Heart right ventricle (tissue), 16 donors: Measurements from ENCODE around the gene RMDN3. TPM values are rescaled to one million over a fixed set of nuclear protein-coding genes. Genes with fewer than 3 reads are reported as not detected.
A peak's percentile ranks its signal among the peaks of the same experiment; 100 is the strongest.

Experiments used
- ATAC-seq, 8 donors: fragments of 200-7000 bp; cut with Tn5 transposase; one replicate each; pipeline ENCODE4 v1.9.1; 2020; ENCODE audit warnings: mild to moderate bottlenecking in 8 of 8, moderate library complexity in 8 of 8, moderate number of reproducible peaks in 1 of 8
- DNase-seq, 2 donors: peaks; one replicate each; pipeline ENCODE4 v3.0.0-alpha.2; 2020
- H3K27ac ChIP-seq, 10 donors: fragments of 200-600 bp; sonication (generic) in 2 of 10; one replicate each; pipeline versions ENCODE4 v1.5.0 to v1.8.0; 2020 to 2022; ENCODE audit warnings: mild to moderate bottlenecking in 3 of 10
- H3K27me3 ChIP-seq, 7 donors: fragments of 200-600 bp; one replicate each; pipeline ENCODE4 v1.8.0; 2021 to 2022; ENCODE audit warnings: mild to moderate bottlenecking in 2 of 7
- H3K36me3 ChIP-seq, 9 donors: fragments of 200-600 bp; sonication (generic) in 1 of 9; one replicate each; pipeline versions ENCODE4 v1.5.0 to v1.8.0; 2020 to 2022; ENCODE audit warnings: mild to moderate bottlenecking in 2 of 9
- H3K4me1 ChIP-seq, 9 donors: fragments of 200-600 bp; sonication (generic) in 1 of 9; one replicate each; pipeline versions ENCODE4 v1.5.0 to v1.8.0; 2020 to 2022; ENCODE audit warnings: mild to moderate bottlenecking in 4 of 9
- H3K4me3 ChIP-seq, 10 donors: fragments of 200-600 bp; sonication (generic) in 2 of 10; one replicate each; pipeline versions ENCODE4 v1.5.0 to v1.8.0; 2020 to 2022; ENCODE audit warnings: mild to moderate bottlenecking in 7 of 10, moderate library complexity in 2 of 10
- H3K9me3 ChIP-seq, 11 donors: fragments of 200-600 bp in 10 of 11; sonication (generic) in 2 of 11; one replicate each; pipeline versions ENCODE4 v1.5.0 to v1.8.0; 2013 to 2022; ENCODE audit warnings: mild to moderate bottlenecking in 2 of 11, control low read depth in 1 of 11, moderate library complexity in 1 of 11
- WGBS, 2 donors: extraction: QIAGEN DNeasy Blood & Tissue Kit; methylation state at CpG; one replicate each; pipeline ENCODE4 v1.1.7; 2013; ENCODE audit warnings: inconsistent platforms in 1 of 2; 5-methylcytosine and 5-hydroxymethylcytosine counted together
- intact Hi-C, 10 donors: fragments of 100-400 bp; cut with DNase I; formaldehyde crosslinking; loops; one replicate each; pipeline versions ENCODE4 v1.11.1 to v1.14.2; 2022
- polyA plus RNA-seq, 2 donors: library from polyadenylated mRNA; stranded (reverse); fragments of 200-250 nt; gene quantifications; one replicate each; pipeline ENCODE4 v1.2.3, GENCODE V29; 2013
- total RNA-seq, 10 donors: library from RNA; stranded (reverse); fragmentation: NEBNext Ultra II Directional in 3 of 10; extraction: Animal tissue kit (Norgen Biotek cat#: 25700) in 3 of 10; gene quantifications; one replicate each; pipeline versions ENCODE4 v1.2.1 to v1.2.4, GENCODE V29; 2021 to 2023
- TF ChIP-seq, protein P1 (sequence below), 9 donors: fragments of 200-600 bp; sonication (generic) in 2 of 9; IDR thresholded peaks; one replicate each; pipeline versions ENCODE4 v1.5.0 to v1.8.0; 2021 to 2022; ENCODE audit warnings: antibody characterized with exemption in 9 of 9, mild to moderate bottlenecking in 5 of 9, moderate library complexity in 1 of 9
- donor health status: Arrhythmogenic right ventricular cardiomyopathy.
- donor health status: ischemic (EF 13 %, LVEDD 7.1; RV severe dilation, severe dysfunction).
- donor health status: healthy with polysubstance abuse.
- donor health status: DM: no; HTN: yes; CAD: no.
- donor health status: DM: no; HTN: no; CAD: no.
- donor health status: ischemic (EF 25% LVEDD 6.9; RV normal size, moderate dysfunction).
- donor health status: ischemic (EF 25% LVEDD 5.7; RV mildly dilated, moderate dysfunction).
- donor health status: healthy.
- donor health status: DM: yes; HTN: yes; CAD: no.
- donor health status: Ischemic cardiomyopathy.
- donor health status: ischemic (EF 35%, LVEDD 5.7; RV mildly dilated, moderate dysfunction).
- donor health status: nonischemic (EF 11% LVEDD 7.7; RV severe dilation, severe dysfunction).
- donor health status: DM: yes; HTN: yes; CAD: no.
- donor health status: PGD.
- donor health status: ischemic (EF 29% LVEDD 5.4; RV normal size, mild dysfunction).
- donor health status: nonischemic (EF 23%, LVEDD 6.1; RV moderate dilation, normal function).

RMDN3 gene
- total and polyA plus RNA-seq, 12 donors = 12.2 to 21.7 (median 17.6) TPM

DNA sequence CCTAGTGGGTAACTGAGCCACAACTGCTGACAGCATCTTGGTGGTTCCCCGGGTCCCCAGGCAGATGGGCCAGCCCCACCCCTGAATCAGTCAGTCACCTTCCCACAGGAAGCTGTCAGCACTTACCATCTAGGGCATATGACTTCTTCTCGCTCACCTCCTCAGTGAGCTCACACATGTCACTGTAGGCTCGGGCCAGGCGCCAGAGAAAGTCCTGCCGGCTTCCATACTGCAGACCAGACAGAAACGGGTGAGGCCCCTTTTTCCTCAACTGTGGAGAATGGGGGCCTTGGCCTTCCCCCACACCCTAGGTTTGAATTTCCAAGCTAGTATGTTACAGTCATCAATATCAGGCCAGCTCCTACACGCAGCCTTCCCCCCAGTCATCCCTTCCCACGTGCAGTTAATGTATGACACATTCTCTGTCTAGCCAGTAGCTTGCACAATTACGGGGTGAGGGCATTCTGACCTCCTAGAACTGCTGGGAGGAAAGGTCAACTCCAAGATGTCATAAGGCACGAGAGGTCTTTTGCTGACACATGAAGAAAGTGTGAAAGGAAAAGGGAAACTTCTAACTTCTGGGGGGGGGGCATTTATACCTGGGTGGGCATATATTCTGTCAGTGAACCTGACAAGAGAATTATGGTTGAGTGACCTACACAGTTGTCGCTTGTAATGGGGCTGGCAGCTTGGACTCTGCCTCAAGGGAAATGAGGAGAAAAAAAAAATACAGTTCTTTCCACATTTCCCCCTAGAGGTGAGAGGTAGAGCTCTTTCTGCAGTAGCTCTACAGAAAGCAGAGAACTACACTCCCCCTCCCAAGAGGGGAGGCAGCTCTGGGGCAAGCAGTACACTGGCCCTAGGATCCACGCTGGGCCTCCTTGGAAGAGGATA, 10.9 kb downstream of the RMDN3 start:
- H3K27me3 ChIP-seq = no peaks in the 10 kb centered on the region
- peak in 7 of 8 donors; percentile 34 to 76 (median 65) for ATAC-seq
- TF ChIP-seq, protein P1, sequence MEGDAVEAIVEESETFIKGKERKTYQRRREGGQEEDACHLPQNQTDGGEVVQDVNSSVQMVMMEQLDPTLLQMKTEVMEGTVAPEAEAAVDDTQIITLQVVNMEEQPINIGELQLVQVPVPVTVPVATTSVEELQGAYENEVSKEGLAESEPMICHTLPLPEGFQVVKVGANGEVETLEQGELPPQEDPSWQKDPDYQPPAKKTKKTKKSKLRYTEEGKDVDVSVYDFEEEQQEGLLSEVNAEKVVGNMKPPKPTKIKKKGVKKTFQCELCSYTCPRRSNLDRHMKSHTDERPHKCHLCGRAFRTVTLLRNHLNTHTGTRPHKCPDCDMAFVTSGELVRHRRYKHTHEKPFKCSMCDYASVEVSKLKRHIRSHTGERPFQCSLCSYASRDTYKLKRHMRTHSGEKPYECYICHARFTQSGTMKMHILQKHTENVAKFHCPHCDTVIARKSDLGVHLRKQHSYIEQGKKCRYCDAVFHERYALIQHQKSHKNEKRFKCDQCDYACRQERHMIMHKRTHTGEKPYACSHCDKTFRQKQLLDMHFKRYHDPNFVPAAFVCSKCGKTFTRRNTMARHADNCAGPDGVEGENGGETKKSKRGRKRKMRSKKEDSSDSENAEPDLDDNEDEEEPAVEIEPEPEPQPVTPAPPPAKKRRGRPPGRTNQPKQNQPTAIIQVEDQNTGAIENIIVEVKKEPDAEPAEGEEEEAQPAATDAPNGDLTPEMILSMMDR (IDR thresholded peaks at IDR 0.05) = no peak
- H3K36me3 ChIP-seq = peaks cover 0 to 98% (median 30%) of the 10 kb centered on the region in 9 donors
- DNase-seq = no peak
- H3K27ac ChIP-seq = peak overlapping the region in 1 of 10 donors; percentile 68
- H3K4me3 ChIP-seq = no peak overlapping the region
- intact Hi-C loops = loop anchor here in 1 of 10 donors (5.0 kb wide), 1 partner anchor 52 kb away; no protein-coding TSS in a partner anchor
- 61 to 63% methylated on average over 12 of the region's 12 CpGs for WGBS, 2 donors
- no peaks in the 10 kb centered on the region for H3K9me3 ChIP-seq
- H3K4me1 ChIP-seq = peaks cover 0 to 45% (median 0%) of the 10 kb centered on the region in 9 donors

DNA sequence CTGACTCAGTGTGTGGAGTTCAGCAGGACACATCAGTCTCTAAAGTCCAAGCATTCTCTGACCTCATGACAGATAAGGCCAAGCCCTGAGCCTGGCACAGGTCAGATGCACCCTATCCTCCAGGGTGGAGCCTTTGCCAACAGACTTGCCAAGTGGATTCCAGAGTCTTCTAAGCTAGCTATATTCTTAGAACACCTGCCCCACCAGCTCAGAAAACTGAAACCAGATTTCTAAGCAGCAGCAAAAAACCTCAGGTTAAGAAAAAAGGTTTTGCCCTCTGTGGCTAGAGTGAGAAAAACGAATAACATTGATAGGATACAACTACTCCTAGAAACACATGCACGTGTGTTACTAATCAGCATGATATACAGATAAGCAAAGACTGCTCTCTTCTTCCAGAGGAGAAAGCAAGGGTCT, 11.6 kb downstream of the RMDN3 start:
- Histone ChIP-seq H3K27me3 (no peaks in the 10 kb centered on the region), H3K4me3 (no peak overlapping the region), H3K9me3 (no peaks in the 10 kb centered on the region), H3K27ac (peak overlapping the region in 1 of 10 donors; percentile 68), H3K4me1 (peaks cover 0 to 45% (median 0%) of the 10 kb centered on the region in 9 donors), H3K36me3 (peaks cover 0 to 97% (median 27%) of the 10 kb centered on the region in 9 donors)
- ATAC-seq (peak in 1 of 8 donors; percentile 47), DNase-seq (no peak)
- intact Hi-C loops = loop anchor here in 1 of 10 donors (5.0 kb wide), 1 partner anchor 51 kb away; no protein-coding TSS in a partner anchor
- TF ChIP-seq, protein P1 (IDR thresholded peaks at IDR 0.05) = no peak
- WGBS, 2 donors = 44 to 48% methylated on average over 2 of the region's 2 CpGs

DNA sequence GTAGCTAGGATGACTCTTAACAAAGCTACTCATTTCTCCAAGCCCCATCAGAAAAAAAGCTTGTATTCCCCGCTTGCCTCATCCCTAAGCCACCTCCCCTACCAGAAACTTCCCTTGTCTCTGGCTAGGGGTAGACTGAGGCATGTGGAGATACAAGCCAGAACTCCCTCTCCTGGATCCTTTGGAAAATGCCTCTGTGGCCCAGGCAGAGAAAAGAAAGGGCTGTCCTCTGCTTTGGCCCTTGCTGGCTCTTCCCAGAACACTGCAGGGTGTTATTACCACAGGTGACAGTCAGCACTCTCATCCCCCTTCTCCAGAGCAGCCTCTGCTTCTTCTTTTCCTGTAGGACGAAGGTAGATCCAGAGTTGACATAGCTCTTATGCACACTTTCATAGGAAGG, 15.2 kb downstream of the RMDN3 start:
- DNase-seq = no peak
- peaks cover 0 to 99% (median 57%) of the 10 kb centered on the region in 9 donors for H3K36me3 ChIP-seq
- no peaks in the 10 kb centered on the region for H3K9me3 ChIP-seq
- no peaks in the 10 kb centered on the region for H3K27me3 ChIP-seq
- 98 to 100% methylated on average over 2 of the region's 2 CpGs for WGBS, 2 donors
- peaks cover 0 to 21% (median 0%) of the 10 kb centered on the region in 9 donors for H3K4me1 ChIP-seq
- TF ChIP-seq, protein P1 (IDR thresholded peaks at IDR 0.05) = no peak
- no peak for ATAC-seq
- intact Hi-C loops = loop anchor here in 1 of 10 donors (5.0 kb wide), 1 partner anchor 48 kb away; no protein-coding TSS in a partner anchor
- H3K4me3 ChIP-seq = no peak overlapping the region
- H3K27ac ChIP-seq = no peak overlapping the region

DNA sequence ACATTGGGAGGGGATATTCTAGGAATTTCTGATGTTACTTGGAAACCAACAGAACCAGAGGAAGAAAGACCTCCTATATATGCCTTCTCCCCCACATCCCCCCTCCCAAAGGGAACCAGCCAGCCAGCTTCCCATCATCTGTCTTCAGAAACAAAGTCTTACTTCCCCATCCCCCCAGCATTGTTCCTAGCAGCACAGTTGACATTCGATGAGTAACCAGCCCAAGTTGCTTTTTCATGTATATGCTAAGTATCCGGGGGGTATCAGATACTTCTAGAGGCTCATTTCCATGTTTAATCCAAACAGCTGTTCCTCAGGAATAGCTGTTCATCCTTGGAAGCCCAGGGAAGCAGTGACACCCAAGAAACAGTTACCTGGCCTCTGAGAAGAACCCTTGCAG, 16.0 kb downstream of the RMDN3 start:
- no peak for DNase-seq
- Histone ChIP-seq H3K27ac (no peak overlapping the region), H3K9me3 (no peaks in the 10 kb centered on the region), H3K4me3 (no peak overlapping the region), H3K4me1 (peaks cover 0 to 13% (median 0%) of the 10 kb centered on the region in 9 donors), H3K27me3 (no peaks in the 10 kb centered on the region), H3K36me3 (peaks cover 0 to 100% (median 57%) of the 10 kb centered on the region in 9 donors)
- intact Hi-C loops = no loop called here
- 58 to 74% methylated on average over 2 of the region's 2 CpGs for WGBS, 2 donors
- TF ChIP-seq, protein P1 (IDR thresholded peaks at IDR 0.05) = no peak
- no peak for ATAC-seq
